PC-9 (cell line): ENCODE measurements around the gene GALNT9.

Experiments
- EZH2 ChIP-seq: fragments of 200-600 bp; sonication (generic); IDR thresholded peaks from 2 replicates; pipeline ENCODE4 v1.8.0; 2017; ENCODE audit warnings: antibody characterized with exemption, low read depth
- TF ChIP-seq, protein P1 (sequence below): fragments of 200-600 bp; sonication (generic); conservative IDR thresholded peaks from 2 replicates; pipeline ENCODE4 v1.6.1; 2017; ENCODE audit warnings: mixed run types, antibody characterized with exemption, mild to moderate bottlenecking, moderate library complexity

DNA sequence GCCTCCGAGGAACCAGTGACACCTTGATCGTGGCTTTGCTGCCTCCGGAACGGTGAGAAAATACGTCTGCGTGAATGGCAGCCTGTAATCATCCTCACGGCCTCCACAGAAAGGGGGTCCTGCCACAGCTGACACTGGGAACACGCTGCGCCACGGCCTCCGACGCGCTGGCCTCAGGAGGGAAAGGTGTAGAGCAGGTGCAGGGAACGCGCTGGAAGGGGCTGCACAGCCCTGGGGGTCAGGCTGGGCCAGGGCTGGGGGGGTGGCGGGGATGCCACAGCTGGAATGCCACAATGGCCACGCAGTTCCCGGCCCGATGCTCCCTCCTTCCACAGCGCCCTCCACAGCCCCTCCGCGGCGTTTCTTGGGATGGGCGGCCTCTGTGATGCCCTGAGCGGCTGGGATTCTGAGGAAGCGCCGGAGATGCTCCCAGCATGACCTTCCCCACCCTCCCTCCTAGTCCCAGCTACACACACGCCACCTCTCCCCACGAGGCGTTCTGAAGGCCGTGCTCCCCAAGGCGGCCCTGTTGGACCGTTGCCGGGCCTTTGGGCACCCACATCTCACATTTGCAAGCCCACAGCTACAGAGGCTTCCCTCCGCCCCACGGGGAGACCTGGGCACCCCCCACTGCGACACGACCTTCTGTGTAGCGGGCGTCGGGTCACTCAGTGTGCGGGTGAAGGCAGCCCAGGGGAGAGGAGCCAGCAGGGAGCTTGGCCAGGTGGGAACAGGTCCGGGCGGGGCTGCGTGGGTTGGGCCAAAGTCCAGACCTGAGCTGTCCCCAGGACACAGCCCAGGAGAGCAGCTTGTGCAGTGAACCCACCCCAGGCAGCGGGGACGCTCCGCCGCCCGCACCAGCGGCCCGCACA lies 31.8 kb upstream of the GALNT9 start:
- TF ChIP-seq EZH2, result no peak
- TF ChIP-seq, protein P1, sequence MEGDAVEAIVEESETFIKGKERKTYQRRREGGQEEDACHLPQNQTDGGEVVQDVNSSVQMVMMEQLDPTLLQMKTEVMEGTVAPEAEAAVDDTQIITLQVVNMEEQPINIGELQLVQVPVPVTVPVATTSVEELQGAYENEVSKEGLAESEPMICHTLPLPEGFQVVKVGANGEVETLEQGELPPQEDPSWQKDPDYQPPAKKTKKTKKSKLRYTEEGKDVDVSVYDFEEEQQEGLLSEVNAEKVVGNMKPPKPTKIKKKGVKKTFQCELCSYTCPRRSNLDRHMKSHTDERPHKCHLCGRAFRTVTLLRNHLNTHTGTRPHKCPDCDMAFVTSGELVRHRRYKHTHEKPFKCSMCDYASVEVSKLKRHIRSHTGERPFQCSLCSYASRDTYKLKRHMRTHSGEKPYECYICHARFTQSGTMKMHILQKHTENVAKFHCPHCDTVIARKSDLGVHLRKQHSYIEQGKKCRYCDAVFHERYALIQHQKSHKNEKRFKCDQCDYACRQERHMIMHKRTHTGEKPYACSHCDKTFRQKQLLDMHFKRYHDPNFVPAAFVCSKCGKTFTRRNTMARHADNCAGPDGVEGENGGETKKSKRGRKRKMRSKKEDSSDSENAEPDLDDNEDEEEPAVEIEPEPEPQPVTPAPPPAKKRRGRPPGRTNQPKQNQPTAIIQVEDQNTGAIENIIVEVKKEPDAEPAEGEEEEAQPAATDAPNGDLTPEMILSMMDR, result no peak
